HG02885 (cell line): ENCODE results near the gene APOBEC3A.

Source experiments
- ATAC-seq: cut with Tn5 transposase; IDR thresholded peaks from one replicate; pipeline ENCODE4 v1.9.1; 2021; ENCODE audit warnings: mild to moderate bottlenecking; ENCODE audit not compliant: unreplicated experiment, poor library complexity

Gene APOBEC3A

GRCh38 chr22:38957046-38957770 lies at the start of gene APOBEC3A:
APOBEC3A (plus strand) TSS chr22:38957609; CDS start chr22:38957692, 83 bp downstream.
- ATAC-seq: no peak

GRCh38 chr22:38907767-38908166 lies 49.6 kb upstream of the APOBEC3A start:
- ATAC-seq: no peak

GRCh38 chr22:38911434-38911833 lies 46.0 kb upstream of the APOBEC3A start:
- no peak for ATAC-seq

GRCh38 chr22:38919631-38920190 lies 37.7 kb upstream of the APOBEC3A start:
- no peak for ATAC-seq

GRCh38 chr22:38921120-38921519 lies 36.3 kb upstream of the APOBEC3A start:
- ATAC-seq: no peak

- no peak for ATAC-seq
Observed at GRCh38 chr22:38921806-38922205, 35.6 kb upstream of the APOBEC3A start.

- no peak for ATAC-seq
Observed at GRCh38 chr22:38923463-38924346, 33.7 kb upstream of the APOBEC3A start.

GRCh38 chr22:38924347-38924952 lies 33.0 kb upstream of the APOBEC3A start:
- ATAC-seq: no peak

GRCh38 chr22:38925571-38926041 lies 31.8 kb upstream of the APOBEC3A start:
- no peak for ATAC-seq

- no peak for ATAC-seq
Observed at GRCh38 chr22:38927033-38927781, 30.2 kb upstream of the APOBEC3A start.

- no peak for ATAC-seq
Observed at GRCh38 chr22:38930512-38930911, 26.9 kb upstream of the APOBEC3A start.

- ATAC-seq: no peak
Observed at GRCh38 chr22:38935023-38935422, 22.4 kb upstream of the APOBEC3A start.

GRCh38 chr22:38935616-38936015 lies 21.8 kb upstream of the APOBEC3A start:
- no peak for ATAC-seq

- ATAC-seq: no peak
Observed at GRCh38 chr22:38936562-38936961, 20.8 kb upstream of the APOBEC3A start.

- no peak for ATAC-seq
Observed at GRCh38 chr22:38937036-38937435, 20.4 kb upstream of the APOBEC3A start.

GRCh38 chr22:38937541-38937940 lies 19.9 kb upstream of the APOBEC3A start:
- no peak for ATAC-seq

GRCh38 chr22:38938221-38938620 lies 19.2 kb upstream of the APOBEC3A start:
- no peak for ATAC-seq

GRCh38 chr22:38938925-38939324 lies 18.5 kb upstream of the APOBEC3A start:
- ATAC-seq: no peak

- ATAC-seq: no peak
Observed at GRCh38 chr22:38940811-38941384, 16.5 kb upstream of the APOBEC3A start.
